DOHH2 (cell line): ENCODE measurements around the gene LILRB1.

Experiments
- H3F3A ChIP-seq: fragments of 200-600 bp; sonication (generic), shearing (Covaris generic); 2 replicates; pipeline ENCODE4 v1.6.0; 2016; ENCODE audit warnings: antibody characterized with exemption, mild to moderate bottlenecking; ENCODE audit not compliant: control insufficient read depth, insufficient read depth
- H3K27ac ChIP-seq: fragments of 200-600 bp; sonication (generic); 2 replicates; pipeline ENCODE4 v1.5.1; 2014; ENCODE audit warnings: low read depth, mild to moderate bottlenecking, low read length, moderate library complexity
- H3K27me3 ChIP-seq: fragments of 200-600 bp; sonication (generic); 2 replicates; pipeline ENCODE4 v1.6.1; 2014; ENCODE audit warnings: mild to moderate bottlenecking, low read length, mixed read lengths; ENCODE audit not compliant: control insufficient read depth
- H3K36me3 ChIP-seq: fragments of 200-600 bp; sonication (generic); 2 replicates; pipeline ENCODE4 v1.6.1; 2014; ENCODE audit warnings: mild to moderate bottlenecking, low read length, moderate library complexity, mixed read lengths; ENCODE audit not compliant: control insufficient read depth
- H3K4me1 ChIP-seq: fragments of 200-600 bp; sonication (generic); 2 replicates; pipeline ENCODE4 v1.6.1; 2014; ENCODE audit warnings: mild to moderate bottlenecking, low read length, mixed read lengths; ENCODE audit not compliant: control insufficient read depth
- H3K4me2 ChIP-seq: fragments of 200-600 bp; sonication (generic); 2 replicates; pipeline ENCODE4 v1.6.0; 2014; ENCODE audit warnings: mild to moderate bottlenecking, low read length, moderate library complexity
- H3K4me3 ChIP-seq: fragments of 200-600 bp; sonication (generic); 2 replicates; pipeline ENCODE4 v1.5.1; 2014; ENCODE audit warnings: mild to moderate bottlenecking, low read length, mixed read lengths
- H3K79me2 ChIP-seq: fragments of 200-600 bp; sonication (generic); 2 replicates; pipeline ENCODE4 v1.6.1; 2014; ENCODE audit warnings: mild to moderate bottlenecking, low read length, mixed read lengths; ENCODE audit not compliant: control insufficient read depth
- H3K9me2 ChIP-seq: fragments of 200-600 bp; sonication (generic); replicated peaks from 2 replicates; pipeline ENCODE4 v1.6.1; 2014; ENCODE audit warnings: mild to moderate bottlenecking, low read length, mixed read lengths; ENCODE audit not compliant: control insufficient read depth
- H3K9me3 ChIP-seq: fragments of 200-600 bp; sonication (generic); 2 replicates; pipeline ENCODE4 v1.6.1; 2014; ENCODE audit warnings: antibody characterized with exemption, low read length, mixed read lengths; ENCODE audit not compliant: control insufficient read depth, insufficient read depth
- H4K20me1 ChIP-seq: fragments of 200-600 bp; sonication (generic); 2 replicates; pipeline ENCODE4 v1.6.0; 2014; ENCODE audit warnings: low read depth, mild to moderate bottlenecking, antibody characterized with exemption, low read length, moderate library complexity; ENCODE audit not compliant: control insufficient read depth, insufficient read depth
- CTCF ChIP-seq: fragments of 200-600 bp; sonication (generic); IDR thresholded peaks from one replicate; pipeline ENCODE4 v1.5.1; 2014; ENCODE audit warnings: antibody characterized with exemption, mild to moderate bottlenecking, low read depth, low read length; ENCODE audit not compliant: poor library complexity, severe bottlenecking
- EZH2phosphoT487 ChIP-seq: fragments of 200-600 bp; sonication (generic); IDR thresholded peaks from 2 replicates; pipeline ENCODE4 v1.6.1; 2017; ENCODE audit warnings: borderline replicate concordance, mild to moderate bottlenecking, antibody characterized with exemption, low read length, moderate library complexity, mixed read lengths

LILRB1 gene

GRCh38 chr19:54606891-54607784 lies 23.1 kb upstream of the LILRB1 start:
- Histone ChIP-seq H4K20me1 (no peaks in the 10 kb centered on the region), H3K27ac (peak overlapping the region; percentile 54), H3K4me3 (peak overlapping the region; percentile 55), H3K9me3 (peaks cover 20% of the 10 kb centered on the region; the same call in 1 of the 2 replicates), H3K27me3 (no peaks in the 10 kb centered on the region), H3K36me3 (no peaks in the 10 kb centered on the region), H3K79me2 (no peaks in the 10 kb centered on the region), H3K9me2 (no peaks in the 10 kb centered on the region), H3K4me1 (peaks cover 44% of the 10 kb centered on the region), H3F3A (peaks cover 3% of the 10 kb centered on the region), H3K4me2 (peak overlapping the region; percentile 77)
- TF ChIP-seq CTCF (no peak), EZH2phosphoT487 (no peak)

GRCh38 chr19:54607785-54608150 lies 22.5 kb upstream of the LILRB1 start:
- H3K27me3 ChIP-seq: no peaks in the 10 kb centered on the region
- peaks cover 3% of the 10 kb centered on the region for H3F3A ChIP-seq
- H3K79me2 ChIP-seq: no peaks in the 10 kb centered on the region
- H3K27ac ChIP-seq: no peak overlapping the region
- H3K9me2 ChIP-seq: no peaks in the 10 kb centered on the region
- H3K4me1 ChIP-seq: peaks cover 45% of the 10 kb centered on the region
- no peak for TF ChIP-seq EZH2phosphoT487
- no peak for TF ChIP-seq CTCF
- no peaks in the 10 kb centered on the region for H4K20me1 ChIP-seq
- no peak overlapping the region for H3K4me2 ChIP-seq
- H3K9me3 ChIP-seq: peaks cover 20% of the 10 kb centered on the region; the same call in 1 of the 2 replicates
- no peaks in the 10 kb centered on the region for H3K36me3 ChIP-seq
- H3K4me3 ChIP-seq: no peak overlapping the region

GRCh38 chr19:54608205-54608604 lies 22.1 kb upstream of the LILRB1 start:
- Histone ChIP-seq H3K27ac (no peak overlapping the region), H3K4me3 (no peak overlapping the region), H3K79me2 (no peaks in the 10 kb centered on the region), H3K4me2 (no peak overlapping the region), H3F3A (peaks cover 3% of the 10 kb centered on the region), H3K36me3 (no peaks in the 10 kb centered on the region), H3K9me3 (peaks cover 20% of the 10 kb centered on the region; the same call in 1 of the 2 replicates), H4K20me1 (no peaks in the 10 kb centered on the region), H3K27me3 (no peaks in the 10 kb centered on the region), H3K4me1 (peaks cover 47% of the 10 kb centered on the region), H3K9me2 (no peaks in the 10 kb centered on the region)
- TF ChIP-seq EZH2phosphoT487: no peak

- Histone ChIP-seq H3K4me3 (no peak overlapping the region), H3F3A (peaks cover 3% of the 10 kb centered on the region), H3K9me3 (peaks cover 20% of the 10 kb centered on the region; the same call in 1 of the 2 replicates)
Measured at GRCh38 chr19:54608792-54609191, 21.5 kb upstream of the LILRB1 start.

More at GRCh38 chr19:54608792-54609191, 21.5 kb upstream of the LILRB1 start:
- Histone ChIP-seq H3K27me3 (no peaks in the 10 kb centered on the region), H3K27ac (no peak overlapping the region), H3K79me2 (no peaks in the 10 kb centered on the region), H3K9me2 (no peaks in the 10 kb centered on the region), H4K20me1 (no peaks in the 10 kb centered on the region), H3K4me2 (no peak overlapping the region), H3K36me3 (no peaks in the 10 kb centered on the region), H3K4me1 (peaks cover 50% of the 10 kb centered on the region)
- TF ChIP-seq EZH2phosphoT487: no peak
- TF ChIP-seq CTCF: no peak
